WERI-Rb-1 (cell line): ENCODE measurements around the gene TMEM117.

Experiments
- DNase-seq: peaks from one replicate; pipeline ENCODE4 v3.0.0-alpha.2; 2020
- H3K27ac ChIP-seq: fragments of 250-450 bp; sonication (Bioruptor Pico); 2 replicates; pipeline ENCODE4 v1.5.1; 2020; ENCODE audit warnings: mild to moderate bottlenecking, moderate library complexity
- H3K27me3 ChIP-seq: fragments of 250-450 bp; sonication (Bioruptor Pico); 2 replicates; pipeline ENCODE4 v1.5.1; 2021; ENCODE audit warnings: mild to moderate bottlenecking, low read depth, moderate library complexity; ENCODE audit not compliant: insufficient read depth, severe bottlenecking
- H3K36me3 ChIP-seq: fragments of 250-450 bp; sonication (Bioruptor Pico); 2 replicates; pipeline ENCODE4 v1.5.1; 2020; ENCODE audit warnings: mild to moderate bottlenecking, moderate library complexity
- H3K4me3 ChIP-seq: 2 replicates; pipeline ENCODE4 v1.5.1; 2011; ENCODE audit warnings: low read depth, mild to moderate bottlenecking, control low read depth, low read length
- H3K9me3 ChIP-seq: fragments of 250-450 bp; sonication (Bioruptor Pico); 2 replicates; pipeline ENCODE4 v1.5.1; 2021; ENCODE audit warnings: mild to moderate bottlenecking, moderate library complexity; ENCODE audit not compliant: severe bottlenecking
- CTCF ChIP-seq: IDR thresholded peaks from 2 replicates; pipeline ENCODE4 v1.5.1; 2011; ENCODE audit warnings: low read depth, mild to moderate bottlenecking, control low read depth, inconsistent platforms, low read length

TMEM117 gene

GRCh38 chr12:43832463-43833168 lies 3.3 kb upstream of the TMEM117 start:
- Histone ChIP-seq H3K27me3 (no peaks in the 10 kb centered on the region), H3K36me3 (no peaks in the 10 kb centered on the region), H3K27ac (no peak overlapping the region), H3K9me3 (no peaks in the 10 kb centered on the region), H3K4me3 (no peak overlapping the region)
- no peak for DNase-seq
- TF ChIP-seq CTCF, result no peak

- TF ChIP-seq CTCF, result no peak
- H3K36me3 ChIP-seq, result no peaks in the 10 kb centered on the region
- DNase-seq, result no peak
- H3K4me3 ChIP-seq, result peak overlapping the region; percentile 86
- H3K27ac ChIP-seq, result peak overlapping the region; percentile 83
- H3K27me3 ChIP-seq, result no peaks in the 10 kb centered on the region
- H3K9me3 ChIP-seq, result no peaks in the 10 kb centered on the region
These were observed 621 bp upstream of the TMEM117 start for GRCh38 chr12:43835264-43835655.

GRCh38 chr12:43836475-43836989 lies 651 bp downstream of the TMEM117 start:
- H3K27me3 ChIP-seq, result no peaks in the 10 kb centered on the region
- H3K9me3 ChIP-seq, result no peaks in the 10 kb centered on the region
- H3K4me3 ChIP-seq, result peak overlapping the region; percentile 86
- H3K27ac ChIP-seq, result peak overlapping the region; percentile 83
- no peaks in the 10 kb centered on the region for H3K36me3 ChIP-seq
- no peak for TF ChIP-seq CTCF
- DNase-seq, result no peak

- Histone ChIP-seq H3K27ac (no peak overlapping the region), H3K4me3 (no peak overlapping the region), H3K9me3 (no peaks in the 10 kb centered on the region), H3K27me3 (no peaks in the 10 kb centered on the region), H3K36me3 (0 out of 2 replicates have a peak, but pooled peaks cover 2% of the 10 kb centered on the region)
- no peak for TF ChIP-seq CTCF
- DNase-seq, result no peak
These were observed 4.5 kb downstream of the TMEM117 start for GRCh38 chr12:43840338-43840737.

- Histone ChIP-seq H3K27me3 (no peaks in the 10 kb centered on the region), H3K27ac (no peak overlapping the region), H3K36me3 (0 out of 2 replicates have a peak, but pooled peaks cover 2% of the 10 kb centered on the region), H3K9me3 (no peaks in the 10 kb centered on the region), H3K4me3 (no peak overlapping the region)
- no peak for TF ChIP-seq CTCF
- DNase-seq, result no peak
These were observed 5.4 kb downstream of the TMEM117 start for GRCh38 chr12:43841253-43841652.
